Measurements from ENCODE around the gene MAMLD1.

MAMLD1 gene

DNA sequence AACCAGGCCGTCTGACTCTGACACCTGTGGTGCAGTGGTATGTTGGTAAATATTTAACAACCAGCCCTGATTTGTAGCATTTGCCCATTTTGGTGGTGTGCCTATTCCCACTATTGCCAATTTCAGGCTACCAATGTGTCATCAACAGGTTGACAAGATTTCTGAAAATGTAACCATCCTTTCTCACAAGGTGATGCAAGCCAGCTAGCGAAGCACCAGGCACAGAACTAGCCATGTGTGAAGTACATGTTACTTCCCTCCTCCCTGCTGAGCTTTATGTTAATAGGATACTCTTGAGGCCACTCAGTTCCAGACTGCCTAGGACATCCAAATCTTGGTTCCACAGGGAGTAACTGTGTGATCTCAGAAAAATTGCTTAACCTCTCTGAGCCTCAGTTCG, 7.2 kb upstream of the MAMLD1 start:
- no peak for DNase-seq

DNA sequence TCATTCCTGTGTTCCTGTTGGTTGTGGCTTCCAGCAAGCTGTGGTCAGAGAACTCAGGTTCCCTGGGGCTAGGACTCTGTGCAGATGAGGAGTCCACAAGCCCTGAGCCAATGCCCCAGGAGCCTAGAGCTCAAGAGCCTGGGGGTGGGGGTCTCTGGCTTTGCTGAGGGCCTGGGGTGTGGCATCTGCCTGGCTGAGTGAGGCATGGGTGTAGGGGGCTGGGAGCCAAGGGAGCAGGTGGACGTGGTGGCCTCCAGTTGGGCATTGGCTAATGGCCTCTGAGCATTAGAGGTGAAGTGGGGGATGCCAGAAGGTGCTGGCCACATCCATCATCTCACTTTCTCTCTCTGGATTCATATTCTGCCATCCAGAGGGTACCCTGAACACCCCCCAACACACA, 5.3 kb upstream of the MAMLD1 start:
- no peak for DNase-seq

DNA sequence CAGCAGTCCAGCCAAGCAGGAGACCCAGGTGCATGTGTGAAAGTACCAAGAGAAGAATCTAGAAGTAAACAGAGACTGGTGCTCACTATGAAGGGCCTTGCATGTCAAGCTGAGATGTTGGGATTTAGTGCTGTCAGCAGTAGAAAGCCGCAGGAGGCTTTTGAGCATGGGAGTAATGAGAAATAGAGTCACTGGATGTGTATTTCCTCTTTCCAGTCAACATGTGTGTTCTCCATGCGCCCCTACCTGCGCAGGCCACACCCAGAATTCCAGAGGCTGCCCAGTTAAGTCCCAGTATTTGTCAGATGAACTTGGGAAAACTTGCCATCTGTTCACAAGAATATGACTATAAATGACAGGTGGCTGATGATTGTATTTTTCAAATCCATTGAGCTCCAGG, 4.5 kb upstream of the MAMLD1 start:
- no peak for DNase-seq

DNA sequence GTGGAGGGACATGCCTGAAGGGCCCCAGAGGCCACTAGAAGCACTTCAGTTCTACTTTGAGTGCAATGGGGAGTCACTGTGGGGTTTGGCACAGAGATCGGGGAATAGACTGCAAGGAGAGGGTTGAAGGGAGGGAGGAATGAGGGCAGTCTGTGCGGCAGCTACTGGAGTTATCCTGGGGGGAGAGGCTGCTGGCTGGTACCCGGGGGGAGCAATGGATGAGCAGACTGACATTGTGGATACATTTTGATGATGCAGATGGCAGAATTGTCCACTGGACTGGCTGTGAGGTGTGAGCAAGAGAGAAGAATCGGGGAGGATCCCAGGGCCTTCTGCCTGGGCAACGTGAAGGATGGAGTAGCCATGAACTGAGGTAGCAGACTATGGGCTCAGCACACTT, 2.8 kb upstream of the MAMLD1 start:
- DNase-seq, result no peak

DNA sequence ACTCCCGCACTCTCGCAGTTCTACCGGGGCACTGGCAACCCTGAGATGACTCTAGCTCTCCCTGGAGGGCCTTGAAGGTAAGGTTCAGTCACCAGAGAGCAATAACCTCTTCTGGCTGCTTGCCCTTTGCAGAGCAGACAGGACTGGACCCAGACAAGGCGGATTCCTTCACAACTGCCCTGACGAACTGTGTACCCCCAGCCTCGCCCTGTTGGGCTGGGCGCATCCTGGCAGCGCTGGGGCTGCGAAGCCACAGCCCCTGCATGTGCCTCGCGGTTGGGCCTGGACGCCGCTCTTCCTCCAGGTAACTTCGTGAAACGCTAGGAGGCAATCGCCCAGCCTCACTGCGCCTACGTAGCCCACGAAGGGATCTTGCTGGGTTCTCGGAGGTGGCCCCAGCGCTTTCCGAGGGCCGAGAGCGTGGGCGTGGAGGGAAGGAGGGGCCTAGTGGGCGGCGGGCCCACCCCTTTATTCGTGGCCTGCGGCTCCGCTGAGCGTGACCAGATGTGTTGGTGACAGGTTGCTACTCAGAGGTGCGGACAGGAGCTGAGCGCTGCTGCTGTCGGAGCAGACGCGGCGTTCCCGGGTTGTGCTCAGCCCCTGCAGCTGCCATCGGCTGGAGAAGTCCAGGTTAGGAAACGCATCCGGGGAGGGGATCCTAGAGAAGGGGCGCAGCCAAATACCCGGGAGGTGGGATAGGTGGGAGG, 1.9 kb upstream of the MAMLD1 start:
- DNase-seq, result no peak

DNA sequence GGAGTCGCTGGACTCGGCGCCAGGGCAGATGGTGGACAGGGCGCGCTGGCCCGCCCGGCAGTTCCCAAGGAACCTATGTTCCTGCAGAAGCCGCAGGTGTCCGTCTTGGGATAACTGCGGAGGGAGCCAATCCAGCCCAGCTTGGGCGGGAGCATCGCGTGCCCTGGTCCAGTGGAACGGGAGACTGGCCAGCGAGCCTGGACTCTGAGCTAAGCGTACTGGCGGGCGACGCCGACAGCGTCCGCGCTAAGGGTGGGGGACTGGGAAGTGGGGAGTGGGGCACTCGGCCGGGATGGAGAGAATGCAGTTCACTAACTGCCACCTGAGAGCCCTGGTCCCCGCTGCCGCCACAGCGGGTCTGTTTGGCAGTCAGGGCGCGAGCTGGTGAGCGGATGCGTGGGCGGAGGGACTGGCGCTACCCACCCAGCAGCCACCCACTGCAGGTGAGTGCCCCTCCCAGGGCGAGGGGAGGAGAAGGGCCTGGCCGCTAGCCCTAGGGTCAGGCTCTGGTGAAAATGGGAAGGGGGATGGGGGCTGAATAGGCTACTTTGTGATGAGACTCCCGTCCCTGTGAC, 1.3 kb upstream of the MAMLD1 start:
- DNase-seq, result no peak

DNA sequence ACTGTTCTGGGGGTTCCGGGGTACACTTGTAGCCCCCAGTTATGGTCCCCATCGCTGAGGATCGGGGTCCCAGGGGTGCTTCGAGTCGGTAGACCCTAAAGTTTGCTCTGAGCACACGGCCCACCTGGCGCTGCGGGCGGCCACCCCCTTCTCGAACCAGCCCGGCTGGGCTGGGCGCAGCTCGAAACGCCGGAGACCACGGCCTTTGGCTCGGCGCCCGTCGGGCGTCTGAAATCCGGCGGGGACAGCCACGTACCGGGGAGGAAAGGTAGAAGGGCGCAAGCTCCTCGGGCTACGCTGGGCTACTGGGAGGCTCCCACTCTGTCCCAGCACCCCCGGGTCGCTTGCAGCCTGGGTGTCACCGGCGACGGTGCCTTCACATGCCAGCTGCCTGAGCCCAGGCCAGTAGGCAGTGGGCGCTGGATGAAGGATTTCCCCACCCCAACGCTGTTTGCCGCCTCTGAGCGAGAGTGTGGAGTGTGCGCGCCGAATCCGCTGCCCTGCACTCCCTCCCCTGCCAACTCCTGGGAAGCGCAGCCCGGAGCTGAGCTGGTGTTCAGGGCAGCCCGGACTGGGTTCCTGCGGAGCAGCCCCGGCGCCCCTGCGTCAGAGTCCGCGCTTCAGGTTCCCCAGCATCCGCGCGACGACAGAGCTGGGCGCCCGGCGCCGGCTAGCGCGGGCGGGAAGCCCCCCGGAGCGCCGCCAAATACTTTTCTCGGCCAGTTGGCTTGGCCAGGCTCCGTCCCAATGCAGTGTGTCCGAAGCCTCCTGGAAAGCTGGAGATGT, 637 bp downstream of the MAMLD1 start:
- peak; percentile 18 for DNase-seq

DNA sequence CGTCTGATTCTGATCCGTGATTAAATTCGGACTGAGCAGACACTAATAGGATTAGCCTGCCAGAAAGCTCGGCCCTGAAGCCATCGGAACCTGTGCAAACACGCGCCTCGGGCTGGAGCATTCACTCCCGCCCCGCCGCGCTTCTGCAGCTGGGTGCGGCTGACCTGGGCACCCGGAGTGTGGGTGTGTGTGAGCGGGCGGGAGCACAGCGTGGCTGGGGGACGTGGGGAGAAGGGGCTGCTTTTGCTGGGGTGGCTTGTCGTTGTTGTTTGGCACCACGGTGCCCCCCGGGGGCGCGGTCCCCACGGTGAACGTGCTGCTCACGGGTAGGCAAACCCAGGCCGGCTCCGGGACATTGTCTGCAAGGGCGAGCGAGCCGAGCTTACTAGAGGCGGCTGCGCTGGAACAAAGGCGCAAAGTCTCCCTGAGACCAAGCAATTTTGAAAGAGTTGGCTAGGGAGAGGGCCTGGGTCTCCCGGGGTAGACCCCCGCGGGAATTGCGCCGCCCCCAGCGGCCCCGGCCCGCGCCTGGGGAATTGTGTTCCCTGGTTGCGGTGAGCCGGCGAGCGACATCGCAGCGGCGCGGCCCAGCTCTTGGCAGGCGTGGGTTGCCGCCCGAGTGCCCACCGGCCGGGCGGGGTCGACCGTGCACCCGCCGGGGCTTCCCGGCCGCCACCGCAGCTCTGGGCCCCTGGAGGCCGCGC, 1.4 kb downstream of the MAMLD1 start:
- DNase-seq, result peak; percentile 11

DNA sequence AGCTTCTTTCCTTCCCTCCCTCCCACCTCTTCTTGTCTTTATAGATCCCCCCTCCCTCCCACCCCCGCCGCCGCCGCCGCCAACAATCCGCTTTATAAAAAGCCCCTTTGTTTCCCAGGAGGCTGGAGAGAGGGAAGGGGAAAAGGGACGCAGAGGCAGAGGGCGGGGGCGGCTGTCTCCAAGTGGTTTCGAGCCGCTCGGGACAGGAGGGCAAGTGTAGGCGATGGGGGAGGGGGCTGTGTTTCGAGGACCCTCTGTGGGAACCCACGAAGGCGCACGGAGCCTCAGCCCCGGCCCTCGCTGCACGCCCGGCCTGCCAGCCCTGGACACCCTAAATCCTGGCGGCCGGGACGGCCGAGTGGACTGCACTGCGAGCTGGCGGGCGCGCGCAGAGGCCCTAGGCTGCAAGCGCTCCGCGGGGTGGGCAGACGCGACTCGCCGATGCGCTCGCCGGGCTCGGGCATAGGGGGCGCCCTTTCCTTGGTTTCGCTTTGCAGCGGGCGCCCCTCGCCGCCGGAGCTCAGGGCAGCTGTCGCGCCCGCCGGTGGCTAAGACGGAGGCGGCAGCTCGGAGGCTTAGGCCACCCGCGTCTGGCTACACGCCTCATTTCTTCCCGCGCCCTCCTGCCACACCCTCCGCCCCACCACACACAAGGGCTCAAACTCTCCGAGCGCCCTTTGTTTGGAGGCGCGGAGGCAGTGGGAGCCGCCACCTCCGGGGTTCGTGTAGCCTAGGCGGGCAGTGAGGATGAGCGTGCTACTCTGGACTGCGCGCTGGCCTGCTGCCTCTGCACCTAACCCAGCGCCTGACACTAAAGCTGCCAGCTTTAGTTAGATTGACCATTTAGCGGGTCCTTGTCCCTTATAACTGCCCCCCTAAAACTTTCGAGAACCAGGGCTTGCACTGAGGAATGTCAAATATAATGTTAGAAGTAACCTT, 2.2 kb downstream of the MAMLD1 start:
- peak; percentile 58 for DNase-seq

DNA sequence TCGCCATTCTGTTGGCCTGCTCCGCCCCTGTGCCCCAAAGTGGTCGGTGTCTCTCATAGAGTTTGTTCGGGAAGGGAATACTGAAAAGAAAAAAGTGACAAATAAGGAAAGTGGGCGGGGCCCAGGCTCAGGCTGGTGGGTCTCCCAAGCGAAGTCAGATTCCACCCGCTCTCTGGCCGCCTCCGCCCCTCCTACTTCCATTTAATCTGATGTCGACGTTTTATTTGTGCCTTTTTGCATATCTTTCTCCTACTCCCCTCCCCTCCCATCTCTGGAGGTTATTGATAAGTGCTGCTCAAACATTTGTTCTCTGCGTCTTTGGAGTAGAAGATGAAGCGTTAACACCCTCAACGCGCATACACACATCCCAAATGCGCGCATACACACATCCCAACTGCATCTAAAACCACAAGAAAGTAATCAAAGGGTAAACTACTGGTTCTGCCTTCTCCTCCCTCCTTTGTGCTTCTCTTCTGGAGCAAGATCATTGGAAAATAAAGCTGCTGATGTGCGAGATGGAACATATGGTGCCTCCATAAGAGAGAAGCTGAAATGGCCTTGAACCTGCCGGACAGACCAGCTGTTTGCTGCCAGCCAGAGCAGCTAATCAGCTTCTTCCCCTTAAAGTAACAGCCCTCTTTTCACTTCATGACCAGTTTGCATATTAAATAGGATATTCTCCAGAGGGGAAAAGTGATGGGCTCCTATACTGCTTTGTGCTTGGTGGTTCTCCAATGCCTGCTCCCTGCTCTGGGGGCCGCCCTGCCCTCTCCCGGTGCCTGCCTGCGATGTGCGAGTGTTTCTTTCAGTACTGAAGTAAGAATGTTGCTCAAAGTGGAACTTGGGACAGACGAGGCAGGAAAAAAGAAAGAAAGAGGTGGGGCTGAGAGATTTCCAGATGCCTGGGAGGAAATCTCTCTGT, 3.1 kb downstream of the MAMLD1 start:
- DNase-seq, result peak; percentile 45

DNA sequence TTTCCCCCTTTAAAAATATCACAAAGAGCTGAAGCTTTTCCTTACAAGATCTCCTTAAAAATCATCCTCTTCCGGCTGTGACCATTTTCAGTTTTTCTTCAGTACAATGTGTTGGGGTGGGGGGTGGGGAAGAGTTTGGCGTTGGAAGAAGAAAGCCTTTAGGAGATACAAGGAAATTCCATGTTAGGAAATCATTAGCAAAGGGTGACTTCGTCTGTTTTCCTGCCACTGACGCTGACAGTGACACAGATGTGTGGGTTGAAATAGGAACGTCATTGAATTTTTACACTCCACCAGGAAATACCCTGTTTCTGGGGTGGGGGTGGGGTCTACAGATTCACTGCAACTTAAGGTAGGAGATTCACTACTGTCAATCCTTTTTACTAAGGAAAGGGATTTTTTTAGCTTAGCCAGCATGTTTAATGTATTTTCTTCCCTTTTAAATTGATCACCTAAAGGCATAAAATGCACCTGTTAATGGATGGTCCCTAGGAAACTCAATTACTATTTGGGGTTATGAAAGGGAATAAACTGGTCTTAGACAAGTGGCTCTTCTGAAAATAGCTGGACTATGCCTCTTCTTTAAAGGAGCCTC, 3.9 kb downstream of the MAMLD1 start:
- no peak for DNase-seq

DNA sequence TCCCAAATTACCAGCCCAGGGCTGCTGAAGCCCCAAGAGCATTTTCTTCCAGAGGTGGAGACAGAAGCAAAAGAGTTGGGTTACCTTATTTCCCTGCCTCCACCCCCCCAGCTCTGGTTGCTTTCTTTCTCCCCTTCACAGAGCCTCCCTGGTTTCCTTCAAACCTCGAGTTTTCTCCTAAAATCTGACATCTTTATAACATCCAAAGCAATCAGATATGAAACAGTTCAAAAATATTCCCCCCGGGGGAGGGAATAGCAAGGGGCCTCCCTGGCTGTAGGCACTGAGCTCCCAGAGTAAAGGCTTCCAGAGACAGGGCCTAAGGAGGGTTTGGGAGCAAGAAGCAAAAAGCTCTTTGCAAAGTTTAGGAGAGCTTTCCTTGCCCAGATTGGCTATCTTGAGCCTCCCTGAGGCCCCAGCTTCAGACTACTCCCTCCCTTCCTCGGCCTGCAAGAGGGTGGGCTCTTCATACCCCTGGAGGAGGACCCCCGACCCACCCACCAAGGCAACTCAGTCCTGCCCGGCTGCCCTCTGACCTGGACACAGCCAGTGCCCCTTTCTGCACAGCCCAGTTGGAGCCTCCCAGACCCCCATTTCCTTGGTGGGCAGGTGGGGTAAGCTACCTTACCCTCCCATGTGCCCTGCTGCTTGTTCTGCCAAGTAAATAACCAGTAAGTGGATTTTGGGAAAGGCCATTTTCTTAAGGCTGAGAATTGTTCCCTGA, 7.6 kb downstream of the MAMLD1 start:
- DNase-seq, result no peak

DNA sequence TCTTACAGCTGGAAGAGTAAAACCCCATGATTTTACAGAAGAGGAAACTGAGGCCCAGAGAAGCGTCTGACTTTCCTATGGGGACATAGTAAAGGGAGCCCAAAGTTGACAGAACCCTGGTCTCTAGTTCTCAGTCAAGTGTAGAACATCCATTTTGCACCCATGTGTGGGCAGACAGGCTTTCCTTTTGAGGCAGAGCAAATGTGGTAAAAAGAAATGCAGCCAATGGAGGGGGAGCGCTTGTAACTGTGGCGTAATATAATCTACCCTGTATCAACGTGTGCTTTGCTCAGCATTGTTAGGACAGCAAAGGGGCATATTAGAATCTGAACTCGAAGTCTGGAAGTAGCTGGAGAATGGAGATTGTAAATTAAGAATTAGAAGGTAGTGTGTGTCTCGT, 8.8 kb downstream of the MAMLD1 start:
- DNase-seq, result no peak

DNA sequence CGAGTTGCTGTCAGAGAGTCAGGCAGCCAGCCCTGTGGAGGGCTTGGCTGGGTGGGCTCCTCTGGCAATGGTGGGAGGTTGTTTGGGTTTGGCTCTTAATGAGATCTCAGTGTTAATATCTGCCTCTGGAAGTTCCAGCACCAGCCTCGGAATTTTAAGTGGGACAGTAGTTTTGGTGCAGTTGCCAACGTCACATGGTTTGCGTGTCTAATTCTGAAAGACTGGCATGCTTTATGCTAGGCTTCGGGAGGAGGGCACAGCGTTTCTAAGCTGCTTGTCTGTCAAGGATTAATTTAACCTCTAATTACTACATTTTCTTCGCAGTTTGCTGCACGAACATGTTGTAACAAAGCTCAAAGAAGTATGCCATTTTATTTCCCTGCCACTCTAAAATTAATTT, 9.2 kb downstream of the MAMLD1 start:
- no peak for DNase-seq

DNA sequence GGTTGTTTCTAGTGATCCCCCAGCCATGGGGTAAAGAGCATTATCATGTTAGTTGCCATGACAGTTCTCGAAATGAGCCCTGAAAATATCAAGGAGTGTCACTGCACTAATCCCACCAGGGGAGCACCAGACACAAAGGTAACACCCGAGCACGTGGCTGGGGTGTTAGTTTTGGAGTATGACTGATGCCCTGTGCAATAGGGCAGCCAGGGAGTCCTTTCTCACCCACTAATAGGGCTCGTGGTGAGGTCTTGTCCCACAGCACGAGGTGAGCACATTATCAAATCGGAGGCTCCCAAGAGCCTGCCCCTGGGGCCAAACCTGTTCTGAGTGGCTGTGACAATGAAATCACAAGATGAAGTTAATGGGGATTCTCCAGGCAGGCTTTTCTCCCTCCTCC, 9.6 kb downstream of the MAMLD1 start:
- no peak for DNase-seq

DNA sequence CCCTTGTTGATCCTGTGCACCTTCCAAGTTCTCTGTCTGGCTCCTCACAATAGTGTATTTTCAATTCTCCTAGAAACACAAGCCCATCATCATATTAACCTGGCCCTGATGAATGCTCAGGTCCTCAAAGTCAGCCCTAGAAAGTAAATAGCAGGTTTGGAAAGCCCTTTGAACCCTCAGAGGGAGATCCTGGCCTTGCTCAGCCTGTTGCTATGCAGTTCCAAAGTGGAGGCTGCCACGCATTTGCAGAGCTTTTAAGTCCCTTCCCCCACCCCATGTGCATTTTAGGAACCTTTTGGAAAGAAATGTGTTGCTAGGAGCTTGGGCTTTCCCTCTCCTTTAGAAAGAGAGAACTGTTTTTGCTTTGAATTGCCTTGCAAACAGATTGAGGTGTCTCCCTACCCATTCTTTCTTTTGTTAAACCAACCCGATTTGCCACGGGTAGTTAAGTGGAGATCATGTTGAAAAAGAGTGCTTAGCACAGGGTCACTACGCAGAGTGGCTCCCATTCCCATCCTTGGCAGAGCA, 12.2 kb downstream of the MAMLD1 start:
- DNase-seq, result no peak

DNA sequence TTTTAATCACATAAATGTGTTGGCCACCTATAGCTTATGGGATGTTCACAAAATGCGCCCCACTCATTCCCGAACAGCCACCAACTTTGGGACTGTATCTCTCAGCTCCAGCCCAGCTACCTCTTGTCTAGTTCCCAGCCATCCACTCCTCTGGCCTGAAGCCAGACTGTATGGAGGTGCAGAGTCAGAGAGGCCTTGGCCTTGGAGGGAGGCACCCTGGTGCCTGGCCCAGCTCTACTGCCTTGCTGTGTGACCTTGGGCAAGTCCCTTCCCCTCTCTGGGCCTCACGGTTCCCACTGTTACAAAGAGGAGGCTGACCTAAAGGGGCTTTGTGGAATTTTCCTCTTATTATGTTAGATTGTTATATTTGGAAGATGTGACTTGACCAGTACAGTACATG, 13.9 kb downstream of the MAMLD1 start:
- DNase-seq, result no peak

DNA sequence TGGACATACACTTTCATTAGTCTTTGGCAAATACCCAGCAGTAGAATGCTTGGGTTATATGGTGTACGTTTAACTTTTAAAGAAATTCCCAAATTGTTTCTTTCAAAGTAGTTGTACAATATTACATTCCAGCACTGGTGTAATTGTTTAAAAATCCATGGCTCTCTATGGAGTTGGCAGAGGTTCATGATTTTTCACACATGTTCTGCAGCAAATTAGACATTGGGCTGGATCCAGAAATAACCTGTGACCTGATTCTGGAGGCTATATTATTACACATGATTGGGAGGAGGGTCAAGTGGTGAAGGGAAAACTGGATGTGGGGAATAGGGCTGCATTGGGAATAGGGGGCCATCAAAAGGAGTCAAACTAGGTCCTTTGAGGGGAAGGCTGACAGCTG, 41.9 kb downstream of the MAMLD1 start:
- no peak for DNase-seq

DNA sequence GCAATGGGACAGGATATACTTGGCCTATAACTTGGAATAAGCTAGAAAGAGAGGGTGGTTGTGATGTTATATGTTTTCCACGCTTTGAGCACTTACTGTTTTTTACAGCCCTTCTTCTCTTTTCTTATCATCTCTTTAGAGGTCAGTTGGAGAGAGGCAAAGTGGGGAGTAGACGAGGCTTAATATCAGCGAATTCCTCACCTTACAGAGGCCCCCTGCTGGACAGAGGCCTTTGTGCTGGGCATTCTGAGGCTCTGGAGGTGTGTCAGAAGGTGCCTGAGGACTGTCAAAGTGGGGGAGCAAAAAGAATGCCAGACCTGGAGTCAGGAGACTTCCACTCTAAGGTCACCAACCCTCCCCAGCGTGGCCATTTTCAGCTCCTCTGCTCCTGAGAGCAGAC, 42.5 kb downstream of the MAMLD1 start:
- no peak for DNase-seq

DNA sequence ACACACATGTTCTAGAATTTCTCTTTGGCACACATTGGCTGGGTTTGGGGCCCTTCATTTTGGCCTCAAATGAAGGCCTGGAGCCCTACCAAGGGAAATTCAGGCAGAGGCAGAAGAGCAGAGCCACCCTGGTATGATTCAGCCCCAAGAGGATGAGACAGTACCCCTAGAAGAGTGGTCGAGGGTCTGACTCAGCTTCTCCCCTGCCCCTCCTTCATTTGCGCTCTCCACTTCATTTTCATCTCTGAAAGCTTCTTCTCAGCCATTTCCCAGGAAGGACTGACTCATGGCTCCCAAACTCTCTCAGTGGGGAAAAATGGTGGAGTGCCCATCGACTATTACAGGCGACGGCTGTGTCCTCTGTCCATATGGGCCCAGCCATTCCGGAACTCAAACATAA, 43.5 kb downstream of the MAMLD1 start:
- DNase-seq, result no peak

Data from DMS79 treated with DMSO at 0.1 percent for 48 hours (cell line).